NCI-H510A (cell line): ENCODE data around the gene ERC2.

Experiments
- DNase-seq: peaks from one replicate; lab custom pipeline; 2025; lab: John Stamatoyannopoulos, UW

ERC2 gene

GRCh38 chr3:55923626-55924025 lies 544.6 kb downstream of the ERC2 start:
- DNase-seq = no peak

DNA sequence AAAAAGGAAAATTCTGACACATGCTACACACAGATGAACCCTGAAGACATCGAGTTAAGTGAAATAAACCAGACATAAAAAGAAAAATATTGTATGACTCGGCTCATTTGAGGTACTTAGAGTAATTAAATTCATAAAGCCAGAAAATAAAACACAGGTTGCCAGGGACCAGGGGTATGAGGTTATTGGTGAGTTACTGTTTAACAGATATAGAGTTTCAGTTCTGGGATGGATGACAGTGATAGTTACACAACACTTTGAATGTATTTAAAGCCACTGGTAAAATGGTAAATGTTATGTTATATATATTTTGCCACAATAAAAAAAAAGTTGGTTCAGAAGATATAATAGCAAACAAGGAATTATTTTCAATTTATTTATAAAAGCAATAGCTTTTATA lies 545.1 kb downstream of the ERC2 start:
- DNase-seq = no peak

GRCh38 chr3:55912880-55913279 lies 555.4 kb downstream of the ERC2 start:
- DNase-seq = no peak

- no peak for DNase-seq
Measured at GRCh38 chr3:55911266-55911665, 557.0 kb downstream of the ERC2 start.

DNA sequence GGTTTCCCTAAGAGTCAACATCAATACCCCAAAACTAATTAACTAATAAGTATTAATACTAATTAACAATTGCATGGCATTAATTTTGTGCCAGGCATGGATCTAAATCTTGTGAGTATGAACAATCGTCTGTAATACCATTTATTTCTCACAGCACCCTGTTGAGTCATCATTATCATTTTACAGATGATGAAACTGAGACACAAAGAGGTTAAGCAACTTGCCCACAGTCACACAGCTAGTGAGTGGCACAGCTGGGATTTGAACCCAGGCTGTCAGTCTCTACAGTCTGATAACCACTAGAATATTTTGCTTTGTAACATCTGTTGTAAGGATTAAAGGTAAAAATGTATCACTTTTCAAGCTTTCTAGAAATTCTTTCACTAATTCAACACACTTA lies 557.7 kb downstream of the ERC2 start:
- DNase-seq = no peak

DNA sequence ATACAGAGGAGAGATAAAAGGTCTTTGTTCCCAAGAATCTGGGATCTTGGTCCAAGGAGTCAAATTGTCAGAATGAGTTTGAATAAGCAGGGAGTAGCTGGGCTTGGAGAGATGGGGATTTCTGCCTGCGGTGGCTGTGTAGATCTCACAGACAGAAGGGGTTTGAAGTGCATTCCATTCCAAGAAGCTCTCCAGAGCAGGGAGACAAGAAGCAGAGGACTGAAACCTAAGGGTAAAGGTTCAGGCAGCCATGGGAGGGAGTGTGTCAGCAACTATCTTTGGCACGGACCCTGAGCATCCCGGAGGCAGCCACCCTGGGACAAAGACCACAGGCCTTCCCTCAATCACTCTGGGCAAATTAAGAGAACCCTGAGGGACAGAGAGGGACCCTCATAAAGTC lies 558.9 kb downstream of the ERC2 start:
- DNase-seq = no peak

DNA sequence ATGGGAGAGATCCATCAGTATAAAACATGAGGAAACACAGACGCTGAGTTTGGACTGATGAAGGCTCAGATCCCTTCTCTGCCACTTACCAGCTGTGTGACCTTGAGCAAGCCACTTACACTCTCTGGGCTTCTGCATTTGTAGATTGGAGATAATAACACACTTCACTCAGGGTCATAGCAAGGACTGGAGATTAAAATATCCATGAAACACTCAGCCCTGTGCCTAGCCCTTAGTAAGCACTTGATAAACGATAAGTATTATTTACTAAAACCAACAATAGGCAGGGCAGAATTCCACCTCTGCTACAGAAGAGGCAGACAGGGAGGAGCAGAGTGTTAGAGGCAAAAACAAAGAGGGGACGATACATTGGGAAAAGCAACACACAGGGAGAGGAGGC lies 560.7 kb downstream of the ERC2 start:
- DNase-seq = peak; percentile 2

GRCh38 chr3:55906896-55907295 lies 561.4 kb downstream of the ERC2 start:
- no peak for DNase-seq

GRCh38 chr3:55904716-55905115 lies 563.6 kb downstream of the ERC2 start:
- DNase-seq = no peak

GRCh38 chr3:55903680-55904079 lies 564.6 kb downstream of the ERC2 start:
- no peak for DNase-seq

- DNase-seq = no peak
Measured at GRCh38 chr3:55902221-55902900, 565.9 kb downstream of the ERC2 start.

GRCh38 chr3:55899887-55900286 lies 568.4 kb downstream of the ERC2 start:
- DNase-seq = no peak

- DNase-seq = no peak
Measured at GRCh38 chr3:55897573-55898224, 570.6 kb downstream of the ERC2 start.

DNA sequence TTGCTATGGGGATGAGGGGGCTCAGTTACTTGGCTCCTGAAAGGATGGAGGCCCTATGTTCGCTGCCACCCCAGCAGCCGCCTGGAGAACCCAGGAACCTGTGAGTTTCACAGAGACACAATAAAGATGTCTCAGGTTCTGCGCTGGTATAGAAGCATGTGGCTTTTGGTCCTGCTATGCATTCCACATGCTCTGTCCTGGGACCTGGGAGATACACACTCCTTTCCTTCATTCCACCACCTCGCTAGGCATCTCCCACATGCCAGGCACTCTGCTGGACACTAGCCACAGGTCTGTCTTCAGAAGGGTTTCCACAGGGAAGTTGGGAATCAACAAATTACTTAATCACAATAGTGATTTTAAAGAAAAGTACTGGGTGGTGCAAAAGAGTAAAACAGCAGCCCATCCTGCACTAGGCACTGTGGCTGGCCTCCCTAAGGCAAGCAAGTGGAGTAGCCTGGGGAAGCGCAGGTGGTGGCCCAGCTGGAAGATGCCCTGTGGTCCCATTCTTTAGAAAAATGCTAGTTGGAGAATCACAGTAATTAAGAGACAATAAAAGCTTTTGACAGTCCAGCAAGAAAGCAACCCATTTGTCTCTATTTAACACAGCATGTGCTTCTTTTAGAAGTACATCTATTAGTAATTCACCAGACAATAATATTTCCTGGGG lies 572.2 kb downstream of the ERC2 start:
- no peak for DNase-seq

DNA sequence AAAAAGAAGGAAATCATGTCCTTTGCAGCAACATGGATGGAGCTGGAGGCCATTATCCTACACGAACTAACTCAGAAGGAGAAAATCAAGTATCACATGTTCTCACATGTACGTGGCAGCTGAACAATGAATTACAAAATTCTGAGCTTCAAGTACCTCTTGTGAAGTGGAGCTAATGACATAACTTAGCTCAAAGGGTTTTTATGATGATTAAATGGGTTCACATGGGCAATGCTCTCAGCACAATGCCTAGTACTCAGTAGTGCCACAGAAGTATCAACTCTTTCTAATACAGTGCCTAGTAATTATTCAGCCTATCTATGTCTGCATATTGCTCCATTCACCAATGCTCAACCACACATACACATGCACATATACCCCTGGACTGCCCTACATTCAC lies 573.7 kb downstream of the ERC2 start:
- DNase-seq = peak; percentile 4

DNA sequence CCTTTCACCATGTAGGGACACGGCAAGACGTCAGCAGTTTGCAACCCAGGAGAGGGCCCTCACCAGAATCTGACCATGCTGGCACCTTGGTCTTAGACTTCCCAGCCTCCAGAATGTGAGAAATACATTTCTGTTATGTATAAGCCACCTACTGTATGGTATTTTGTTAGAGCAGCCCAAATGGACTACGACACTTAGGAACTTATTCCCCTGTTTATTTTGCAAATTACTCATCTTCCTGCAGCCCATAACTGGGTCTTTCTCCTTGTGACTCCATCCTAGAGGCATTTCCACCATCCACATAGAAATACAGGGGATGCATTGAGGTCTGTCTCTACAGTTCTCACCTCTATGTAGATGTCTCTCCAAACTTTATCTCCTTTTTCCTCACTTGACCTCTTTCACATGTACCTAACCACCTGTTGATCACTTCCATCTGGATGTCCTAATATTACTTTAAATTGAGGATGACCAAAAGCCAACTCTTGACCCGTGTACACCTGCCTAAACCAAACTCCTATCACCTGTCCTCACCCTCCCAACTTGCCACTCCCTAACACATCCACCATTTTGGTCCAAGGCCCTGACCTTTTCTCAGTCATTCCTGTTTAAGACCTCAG lies 575.1 kb downstream of the ERC2 start:
- no peak for DNase-seq

DNA sequence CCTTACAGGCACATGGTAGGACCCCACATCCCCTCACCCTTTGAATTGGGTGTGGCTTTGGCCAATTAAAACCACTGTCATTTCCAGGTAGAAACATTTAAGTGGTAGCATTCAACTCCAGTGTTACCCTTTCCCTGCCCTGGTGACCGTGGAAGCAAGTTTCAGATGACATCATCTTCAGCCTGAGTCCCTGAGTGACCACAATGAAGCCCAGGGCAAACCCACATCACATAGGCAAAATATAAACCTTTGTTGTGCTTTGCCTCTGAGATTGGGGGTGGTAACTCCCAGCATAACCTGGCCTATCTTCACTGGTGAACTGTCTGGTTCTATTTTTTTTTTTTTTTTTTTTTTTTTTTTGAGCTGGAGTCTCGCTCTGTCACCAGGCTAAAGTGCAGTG lies 577.2 kb downstream of the ERC2 start:
- no peak for DNase-seq

- DNase-seq = no peak
Measured at GRCh38 chr3:55888282-55888885, 579.9 kb downstream of the ERC2 start.

GRCh38 chr3:55885721-55886120 lies 582.5 kb downstream of the ERC2 start:
- DNase-seq = no peak

DNA sequence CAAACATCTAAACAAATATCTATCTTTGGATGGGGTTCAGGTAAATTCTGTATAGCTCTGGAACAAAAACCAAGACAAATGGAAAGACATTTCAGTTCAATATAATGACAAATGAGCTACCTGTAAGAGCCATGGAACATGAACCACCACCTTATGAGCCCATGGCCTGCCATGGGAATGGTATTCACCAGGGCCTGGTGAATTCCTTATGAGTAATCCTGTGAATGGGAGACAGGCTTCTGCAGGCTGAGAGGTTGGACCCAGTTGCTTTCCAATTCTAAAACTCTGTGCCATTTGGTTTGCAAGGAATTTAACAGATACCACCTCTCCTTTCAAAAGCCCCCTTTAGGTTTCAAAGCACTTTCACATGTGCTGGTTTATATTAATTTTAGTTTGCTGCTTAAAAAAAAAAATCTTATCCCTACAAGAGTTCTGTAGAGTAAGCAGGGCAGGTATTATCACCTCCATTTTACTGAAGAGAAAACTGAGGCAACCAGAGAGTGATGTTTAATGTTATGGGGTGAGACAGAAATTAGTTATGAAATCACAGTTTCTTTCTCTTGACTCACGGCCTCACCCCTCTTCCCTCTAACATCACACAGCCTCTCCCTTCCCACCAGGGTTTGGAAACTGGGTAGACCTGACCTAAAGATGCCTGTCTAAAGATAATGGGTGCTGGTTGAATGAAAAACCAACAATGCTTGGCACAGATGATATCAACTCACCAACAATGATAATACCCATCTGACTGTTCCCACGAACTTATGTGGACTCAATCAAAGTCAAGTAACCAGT lies 583.6 kb downstream of the ERC2 start:
- DNase-seq = no peak

DNA sequence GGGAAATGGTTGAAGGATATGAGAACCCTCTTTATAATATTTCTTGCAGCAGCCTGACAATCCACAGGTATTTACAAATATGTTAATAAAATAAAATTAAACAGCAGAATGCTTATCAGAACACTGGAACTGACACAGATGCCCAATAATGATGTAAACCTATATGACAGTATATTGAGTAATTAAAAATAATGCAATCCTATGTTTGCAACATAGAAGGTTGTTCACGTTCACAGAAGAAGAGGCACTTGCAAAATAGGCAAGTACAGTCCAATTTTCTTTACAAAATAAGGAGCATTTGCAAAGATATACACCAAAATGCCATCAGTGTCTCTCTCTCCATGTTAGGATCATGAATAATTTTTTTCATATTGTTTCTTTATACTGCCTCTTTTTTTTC lies 584.2 kb downstream of the ERC2 start:
- DNase-seq = no peak

GRCh38 chr3:55882006-55882405 lies 586.3 kb downstream of the ERC2 start:
- DNase-seq = no peak
